HTR-8/SVneo (cell line): ENCODE measurements around the gene BOD1L2.

Source experiments
- DNase-seq: peaks from one replicate; pipeline ENCODE4 v3.0.0; 2011; ENCODE audit warnings: low spot score, mixed read lengths; ENCODE audit not compliant: insufficient read length
- FAIRE-seq: peaks from 2 replicates; lab custom pipeline; 2011; peaks lifted over from hg19 to GRCh38; lab: Jason Lieb, UNC

BOD1L2 gene

DNA sequence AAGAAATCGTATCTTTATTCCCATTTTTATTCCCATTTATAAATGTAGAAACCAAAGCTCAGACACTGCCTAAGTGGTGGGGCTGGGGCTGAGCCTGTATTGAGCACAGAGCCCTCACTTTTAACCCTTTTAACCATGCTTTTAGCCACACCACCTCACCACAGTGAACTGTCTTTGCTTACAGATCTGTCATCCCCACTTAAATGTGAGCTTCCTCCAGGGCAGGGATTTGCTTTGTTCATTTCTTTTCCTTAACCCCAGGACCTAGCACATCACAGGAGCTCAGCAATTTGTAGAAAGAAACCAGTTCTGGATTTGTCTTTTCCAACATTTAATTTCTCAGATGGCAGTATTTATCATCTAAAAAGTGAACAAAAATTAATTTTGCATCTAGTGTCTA is 2.2 kb downstream of the BOD1L2 start:
- DNase-seq (no peak), FAIRE-seq (no peak)

DNA sequence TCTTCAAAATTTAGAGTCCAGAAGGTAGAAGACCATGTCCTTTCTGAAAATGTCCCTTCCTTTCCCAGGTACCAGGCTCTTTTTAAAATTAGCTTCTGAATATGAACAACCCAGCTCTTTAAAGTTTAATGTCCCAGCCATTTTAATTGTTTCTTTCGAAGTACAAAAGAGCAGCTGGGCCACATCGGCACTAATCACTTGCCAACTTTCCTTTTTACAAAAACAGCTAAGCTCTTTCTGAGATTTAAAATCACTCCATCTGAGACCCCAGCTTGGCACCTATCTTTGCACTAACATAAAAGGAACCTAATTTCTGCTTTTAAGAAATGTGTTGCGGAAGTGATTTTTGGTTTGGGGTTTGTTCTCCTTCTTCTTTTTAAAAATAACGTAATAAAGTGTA is 2.6 kb downstream of the BOD1L2 start:
- FAIRE-seq (no peak), DNase-seq (no peak)

DNA sequence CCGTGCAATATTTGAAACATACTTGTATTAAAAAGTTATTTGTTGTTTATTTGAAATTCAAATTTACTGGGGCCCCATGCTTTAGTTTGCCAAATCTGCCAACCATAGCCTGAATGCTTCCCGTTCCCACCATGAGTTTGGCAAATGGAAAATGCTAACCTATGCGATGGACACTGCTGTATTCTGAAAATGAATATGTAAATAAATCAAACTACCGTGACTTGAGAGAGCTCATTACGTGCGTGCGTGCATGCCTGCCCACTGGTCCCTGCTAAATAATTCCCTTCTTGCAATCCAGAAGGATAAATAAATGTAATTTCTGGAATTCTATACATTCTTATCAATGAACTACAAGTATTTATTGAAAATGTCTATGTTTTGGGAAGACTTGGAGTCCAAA is 3.2 kb downstream of the BOD1L2 start:
- DNase-seq (no peak), FAIRE-seq (no peak)

- DNase-seq (no peak), FAIRE-seq (no peak)
Measured at GRCh38 chr18:57150828-57151227, 3.9 kb downstream of the BOD1L2 start.

DNA sequence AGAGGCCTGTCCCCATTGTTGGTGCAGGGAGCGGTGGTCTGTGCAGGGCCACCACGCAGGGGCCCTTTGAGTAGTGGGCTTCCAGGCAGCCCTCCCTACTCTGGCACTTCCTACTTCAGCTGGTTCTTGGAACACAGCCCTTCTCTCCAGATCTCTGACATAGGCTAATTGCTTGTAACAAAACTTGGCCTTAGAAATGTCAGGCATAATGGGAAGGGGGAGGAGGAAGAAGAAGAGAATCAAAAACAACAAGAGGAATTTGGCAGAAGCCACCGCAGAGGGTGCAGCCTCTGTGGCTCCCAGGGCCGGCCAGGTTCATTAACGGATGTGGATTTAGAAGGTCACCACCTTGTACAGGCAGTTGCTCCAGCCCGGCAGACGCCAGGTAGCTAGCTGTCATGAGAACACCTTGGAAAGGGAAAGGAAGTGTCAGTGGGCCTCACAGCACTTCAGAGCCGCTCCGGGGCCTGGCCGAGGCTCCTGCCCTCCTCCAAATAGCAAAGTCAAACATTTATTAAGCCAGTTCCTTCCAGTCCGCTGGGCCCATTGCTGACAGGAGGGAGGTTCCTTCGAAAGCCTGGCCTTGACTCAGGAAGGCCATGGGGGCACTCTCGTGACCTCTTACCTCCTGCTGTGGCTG is 7.4 kb downstream of the BOD1L2 start:
- DNase-seq: no peak

GRCh38 chr18:57164401-57164800 is 17.5 kb downstream of the BOD1L2 start:
- no peak for FAIRE-seq

More for the DNA sequence above, 7.4 kb downstream of the BOD1L2 start:
- no peak for FAIRE-seq

DNA sequence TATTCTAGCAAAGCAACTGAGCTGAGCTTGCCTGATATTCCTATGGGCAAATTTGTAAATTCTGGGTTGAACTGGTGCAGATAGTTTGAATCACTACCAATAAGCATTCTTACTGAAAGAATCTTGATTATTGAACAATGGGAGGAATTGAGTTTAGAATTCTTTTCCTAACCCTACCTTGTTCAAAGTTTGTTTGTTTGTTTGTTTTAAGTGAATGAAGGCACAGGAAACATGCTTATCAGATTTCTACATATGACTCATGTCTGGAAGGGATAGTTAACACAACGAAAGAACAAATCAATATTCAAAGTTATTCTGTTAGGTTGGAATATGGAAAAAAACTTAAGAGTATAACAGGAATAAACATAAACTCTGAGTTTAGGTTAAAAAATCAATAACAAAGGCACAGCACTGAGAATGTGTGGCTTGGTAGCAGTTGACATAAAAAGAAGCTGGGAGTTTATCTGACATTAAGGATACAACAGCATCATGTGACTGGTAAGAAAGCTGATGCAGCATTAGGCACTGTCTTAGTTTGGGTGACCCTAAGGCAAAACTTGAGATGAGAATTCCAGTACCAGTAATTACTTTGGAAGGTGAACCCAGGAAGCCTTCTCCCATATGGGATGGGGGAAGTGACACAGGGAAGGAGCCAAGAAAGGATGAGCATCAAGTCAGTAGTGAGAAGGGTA is 20.9 kb downstream of the BOD1L2 start:
- no peak for DNase-seq
- FAIRE-seq: no peak

More at GRCh38 chr18:57164401-57164800, 17.5 kb downstream of the BOD1L2 start:
- no peak for DNase-seq

DNA sequence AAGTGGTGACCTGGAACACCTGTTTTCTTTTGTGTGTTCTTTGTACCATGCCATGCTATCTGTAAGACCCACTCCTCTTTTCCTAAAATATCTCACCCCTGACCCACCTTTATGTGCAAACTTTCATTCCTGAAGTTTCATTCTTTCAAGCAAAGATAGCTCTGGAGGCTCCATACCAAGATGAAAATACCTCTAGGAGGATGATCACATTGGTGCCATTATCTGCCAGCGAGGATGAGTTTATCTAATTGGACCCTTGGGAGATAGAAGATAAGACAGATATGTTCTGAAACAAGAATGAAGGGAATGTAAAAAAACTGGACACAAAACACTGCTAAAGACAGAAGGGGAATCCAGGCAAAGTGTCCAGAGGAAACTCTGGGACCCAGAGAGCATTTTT is 24.1 kb downstream of the BOD1L2 start:
- FAIRE-seq: no peak
- no peak for DNase-seq

DNA sequence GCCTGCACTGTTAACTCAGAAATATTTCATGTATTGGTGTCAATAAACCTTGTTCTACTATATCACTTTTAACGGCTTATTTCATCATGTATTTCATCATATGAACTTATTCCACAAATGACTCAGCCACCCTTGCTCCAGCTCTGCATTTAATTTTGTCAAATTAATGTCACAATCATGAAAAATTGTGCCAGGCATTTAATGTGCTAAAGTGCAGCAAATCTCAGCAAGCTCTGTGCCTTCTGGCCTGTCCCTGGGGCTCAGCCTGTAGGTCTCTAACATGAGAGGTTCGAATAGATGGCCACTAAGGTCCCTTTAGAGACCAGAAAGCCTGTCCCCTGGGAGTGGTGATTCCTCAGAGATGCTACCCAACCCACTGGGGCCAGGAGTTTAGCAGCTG is 28.6 kb downstream of the BOD1L2 start:
- DNase-seq (no peak), FAIRE-seq (no peak)

GRCh38 chr18:57185434-57185833 is 38.5 kb downstream of the BOD1L2 start:
- DNase-seq: no peak
- no peak for FAIRE-seq

DNA sequence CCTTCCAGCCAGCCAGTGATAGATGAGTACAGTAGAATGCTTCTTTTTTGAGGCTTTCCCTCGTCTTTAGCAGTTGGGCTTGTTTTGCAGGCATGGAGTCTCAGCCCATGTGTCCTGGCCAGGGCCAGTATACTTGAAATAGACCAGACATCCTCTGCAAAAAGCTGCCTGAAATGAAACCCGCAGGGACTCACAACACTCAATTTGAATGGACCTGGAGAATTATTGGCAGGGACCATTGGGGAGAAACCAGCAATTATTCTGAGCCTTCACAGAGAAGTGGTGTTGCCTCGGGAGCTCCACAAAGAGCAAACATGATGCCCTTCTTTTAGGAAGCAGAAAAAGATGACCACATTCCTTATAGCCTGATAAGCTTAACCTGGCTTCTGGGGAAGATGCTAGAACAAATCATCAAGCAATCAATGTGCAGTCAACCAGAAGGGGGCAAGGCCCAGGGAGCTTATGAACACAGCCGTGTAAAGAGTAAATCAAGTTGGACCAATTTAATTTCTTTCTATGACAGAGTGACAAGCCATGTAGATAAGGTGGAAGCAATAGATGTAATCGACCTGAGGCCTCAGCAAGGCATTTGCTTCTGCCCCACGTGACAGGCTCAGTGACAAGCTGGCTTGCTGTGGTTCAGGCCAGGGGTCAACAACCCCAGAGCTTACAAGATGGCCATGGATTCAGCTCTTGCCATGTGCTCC is 42.1 kb downstream of the BOD1L2 start:
- DNase-seq (no peak), FAIRE-seq (no peak)

- FAIRE-seq (no peak), DNase-seq (no peak)
Measured at GRCh38 chr18:57190026-57190425, 43.1 kb downstream of the BOD1L2 start.

DNA sequence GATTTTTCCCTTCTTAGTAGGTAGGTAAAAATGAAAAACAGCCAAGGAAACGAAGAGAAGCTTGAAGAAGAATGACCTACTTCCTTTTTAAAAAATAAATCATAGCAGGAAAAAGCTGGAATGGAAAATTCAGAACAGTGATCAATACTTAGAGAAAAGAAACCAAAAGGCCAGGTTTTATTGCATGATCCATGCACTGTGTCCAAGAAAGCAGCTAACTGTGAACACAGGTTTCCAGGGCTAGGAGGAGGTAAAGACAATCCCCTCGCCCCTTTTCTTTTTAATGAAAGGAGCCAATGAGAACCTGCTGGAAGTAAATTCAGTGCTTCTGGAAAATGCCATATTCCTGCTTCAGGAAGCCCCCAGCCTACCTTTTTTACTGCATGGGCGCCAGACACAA is 47.2 kb downstream of the BOD1L2 start:
- DNase-seq (no peak), FAIRE-seq (no peak)

DNA sequence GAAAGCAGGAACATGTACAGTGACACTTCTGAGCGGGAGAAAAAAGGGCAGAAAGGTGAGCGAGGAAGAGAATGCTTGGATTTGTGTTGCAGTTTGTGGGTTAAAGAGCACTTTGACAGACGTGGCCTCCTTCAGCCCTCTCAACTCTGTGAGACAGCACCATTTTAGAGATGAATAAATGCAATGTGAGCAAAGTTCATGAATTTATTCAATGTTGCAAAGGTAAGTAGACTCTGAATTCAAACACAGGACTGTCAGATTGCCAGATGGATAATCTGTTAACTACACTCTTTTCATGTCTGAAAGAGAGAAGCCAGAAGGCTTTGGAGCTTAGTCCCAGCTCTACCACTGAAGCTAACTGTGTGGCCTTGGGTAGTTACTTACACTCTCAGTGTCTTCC is 47.7 kb downstream of the BOD1L2 start:
- DNase-seq (no peak), FAIRE-seq (no peak)

DNA sequence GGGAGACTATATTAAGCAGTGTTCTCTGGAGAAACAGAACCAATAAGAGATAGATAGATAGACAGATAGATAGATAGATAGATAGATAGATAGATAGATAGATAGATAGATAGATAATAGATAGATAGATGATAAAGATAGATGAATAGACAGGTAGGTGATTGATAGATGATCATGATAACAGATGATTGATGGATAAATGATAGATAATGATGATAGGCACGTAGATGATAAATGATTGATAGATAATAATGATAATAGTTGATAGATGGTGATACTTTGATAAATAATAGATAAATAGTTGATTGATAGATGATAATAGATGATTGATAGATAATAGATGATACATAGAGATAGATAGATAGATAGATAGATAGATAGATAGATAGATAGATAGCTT is 48.5 kb downstream of the BOD1L2 start:
- FAIRE-seq (no peak), DNase-seq (no peak)

DNA sequence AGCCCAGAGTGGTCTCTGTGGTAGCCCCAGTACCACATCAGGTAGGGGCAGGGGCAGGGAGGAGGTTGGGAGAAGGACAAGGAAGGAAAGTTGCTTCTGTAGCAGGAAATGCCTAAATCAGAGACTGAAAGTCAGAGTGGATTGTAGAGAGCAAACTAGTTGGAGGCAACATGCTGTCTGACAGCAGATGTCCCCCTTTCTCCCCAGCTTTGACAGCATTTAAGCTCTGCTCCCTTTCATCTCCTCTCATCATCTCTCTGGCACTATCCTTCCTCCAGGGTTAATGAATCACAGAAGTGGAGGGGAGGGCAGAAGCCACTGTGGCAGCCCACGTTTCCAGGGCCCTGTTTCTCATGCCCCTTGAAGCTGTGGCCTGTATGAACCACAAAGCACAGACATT is 50.4 kb downstream of the BOD1L2 start:
- DNase-seq (no peak), FAIRE-seq (no peak)

DNA sequence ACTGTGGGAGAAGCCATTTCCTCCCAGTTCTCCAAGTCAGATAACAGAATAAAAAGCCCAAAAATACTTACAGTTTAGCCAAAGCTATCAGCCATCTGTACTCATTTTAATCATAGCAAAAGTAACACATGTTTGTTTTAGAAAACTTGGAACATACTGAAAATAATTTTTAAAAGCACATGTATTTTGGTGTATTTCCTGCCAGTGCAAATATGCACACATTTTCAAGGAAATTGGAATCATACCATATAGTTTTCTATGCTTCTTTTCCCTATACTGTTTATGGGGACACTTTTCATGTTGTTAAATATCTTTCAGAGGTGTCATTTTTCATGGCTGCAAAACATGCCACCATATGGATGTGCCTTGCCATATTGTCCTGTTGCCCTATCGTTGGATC is 51.2 kb downstream of the BOD1L2 start:
- no peak for DNase-seq
- FAIRE-seq: no peak
